ENCODE results near the gene EFNA2.

EFNA2 gene

GRCh38 chr19:1316466-1316865 is 30.8 kb downstream of the EFNA2 start:
- TF ChIP-seq, protein P1, sequence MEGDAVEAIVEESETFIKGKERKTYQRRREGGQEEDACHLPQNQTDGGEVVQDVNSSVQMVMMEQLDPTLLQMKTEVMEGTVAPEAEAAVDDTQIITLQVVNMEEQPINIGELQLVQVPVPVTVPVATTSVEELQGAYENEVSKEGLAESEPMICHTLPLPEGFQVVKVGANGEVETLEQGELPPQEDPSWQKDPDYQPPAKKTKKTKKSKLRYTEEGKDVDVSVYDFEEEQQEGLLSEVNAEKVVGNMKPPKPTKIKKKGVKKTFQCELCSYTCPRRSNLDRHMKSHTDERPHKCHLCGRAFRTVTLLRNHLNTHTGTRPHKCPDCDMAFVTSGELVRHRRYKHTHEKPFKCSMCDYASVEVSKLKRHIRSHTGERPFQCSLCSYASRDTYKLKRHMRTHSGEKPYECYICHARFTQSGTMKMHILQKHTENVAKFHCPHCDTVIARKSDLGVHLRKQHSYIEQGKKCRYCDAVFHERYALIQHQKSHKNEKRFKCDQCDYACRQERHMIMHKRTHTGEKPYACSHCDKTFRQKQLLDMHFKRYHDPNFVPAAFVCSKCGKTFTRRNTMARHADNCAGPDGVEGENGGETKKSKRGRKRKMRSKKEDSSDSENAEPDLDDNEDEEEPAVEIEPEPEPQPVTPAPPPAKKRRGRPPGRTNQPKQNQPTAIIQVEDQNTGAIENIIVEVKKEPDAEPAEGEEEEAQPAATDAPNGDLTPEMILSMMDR (IDR thresholded peaks at IDR 0.05): no peak

GRCh38 chr19:1317274-1318003 is 31.8 kb downstream of the EFNA2 start:
- TF ChIP-seq, protein P1 (IDR thresholded peaks at IDR 0.05): no peak

DNA sequence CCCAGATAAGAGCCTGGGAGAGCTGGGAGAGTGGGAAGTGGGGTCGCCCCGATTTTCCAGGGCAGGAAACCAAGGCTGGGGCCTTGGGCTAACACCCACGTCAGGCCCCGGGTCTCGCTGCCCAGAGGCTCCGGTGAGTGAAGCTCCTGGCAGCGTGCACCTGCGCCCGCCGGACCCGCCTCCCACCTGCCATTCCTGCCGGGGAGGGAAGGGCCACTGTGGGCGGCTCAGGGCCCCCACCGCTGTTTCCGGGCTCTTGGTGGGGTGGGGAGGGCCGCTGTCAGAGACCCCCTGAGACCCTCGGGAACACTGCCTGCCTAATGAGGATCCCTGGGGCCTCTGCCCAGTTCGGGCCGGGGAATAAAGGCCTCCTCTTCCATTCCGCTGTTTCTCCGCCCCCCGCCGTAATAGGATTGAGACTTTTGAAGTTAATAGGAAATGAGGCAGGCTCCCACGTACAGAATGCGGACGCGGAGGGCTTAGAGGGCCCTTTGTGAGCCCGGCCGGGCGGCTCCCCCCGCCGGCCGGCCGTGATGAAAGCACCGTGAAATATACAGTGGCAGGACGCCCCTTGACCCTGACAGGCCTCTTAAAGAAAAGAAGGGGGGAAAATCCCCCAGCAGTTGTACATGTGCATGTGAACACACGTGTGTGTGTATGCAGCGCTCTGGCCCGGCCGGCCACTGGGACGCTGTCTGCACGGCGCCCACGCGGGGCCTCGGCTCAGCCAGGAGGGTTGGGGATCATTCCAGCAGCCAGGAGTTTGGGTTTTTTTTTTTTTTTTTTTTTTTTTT is 33.2 kb downstream of the EFNA2 start:
- TF ChIP-seq, protein P1 (IDR thresholded peaks at IDR 0.05): no peak

DNA sequence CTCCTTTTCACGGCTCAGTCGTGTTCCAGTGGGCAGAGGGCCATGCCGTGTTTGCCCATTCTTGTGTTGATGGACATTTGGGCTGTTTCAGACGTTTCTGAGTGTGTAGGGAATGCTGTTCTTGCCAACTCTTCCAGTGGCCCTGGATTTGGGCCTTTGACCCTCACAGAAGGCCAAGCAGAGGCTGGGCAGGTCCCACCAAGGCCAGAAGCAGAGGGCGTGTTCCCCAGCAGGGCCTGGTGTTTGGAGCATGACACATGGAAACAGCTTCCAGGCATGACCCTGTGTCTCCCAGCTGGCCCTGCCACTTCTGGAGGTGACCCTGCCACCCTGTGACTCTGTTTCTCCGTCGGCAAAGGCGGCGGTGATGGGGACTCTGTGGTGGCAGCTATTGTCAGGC is 35.9 kb downstream of the EFNA2 start:
- TF ChIP-seq, protein P1 (IDR thresholded peaks at IDR 0.05): no peak

GRCh38 chr19:1322198-1322981 is 36.7 kb downstream of the EFNA2 start:
- TF ChIP-seq, protein P1 (IDR thresholded peaks at IDR 0.05): no peak

- TF ChIP-seq, protein P1 (IDR thresholded peaks at IDR 0.05): no peak
Observed at GRCh38 chr19:1324249-1324805, 38.7 kb downstream of the EFNA2 start.
